HG02678 (cell line): ENCODE data around the gene APOOL.
A peak's percentile ranks its signal among the peaks of the same experiment; 100 is the strongest.
"Not testable (repeated sequence)": the region's sequence is repeated elsewhere in the genome, so short reads cannot be mapped to it uniquely, and the experiment has no call there.

Experiments used
- ATAC-seq: cut with Tn5 transposase; IDR thresholded peaks from one replicate; pipeline ENCODE4 v1.9.1; 2021; ENCODE audit warnings: mild to moderate bottlenecking, moderate library complexity; ENCODE audit not compliant: unreplicated experiment

Gene APOOL

GRCh38 chrX:85003655-85004244 lies at the start of gene APOOL:
TSS of gene APOOL (plus strand) at chrX:85003877. CDS start at chrX:85003913, 36 bp downstream.
- peak; percentile 97 for ATAC-seq

DNA sequence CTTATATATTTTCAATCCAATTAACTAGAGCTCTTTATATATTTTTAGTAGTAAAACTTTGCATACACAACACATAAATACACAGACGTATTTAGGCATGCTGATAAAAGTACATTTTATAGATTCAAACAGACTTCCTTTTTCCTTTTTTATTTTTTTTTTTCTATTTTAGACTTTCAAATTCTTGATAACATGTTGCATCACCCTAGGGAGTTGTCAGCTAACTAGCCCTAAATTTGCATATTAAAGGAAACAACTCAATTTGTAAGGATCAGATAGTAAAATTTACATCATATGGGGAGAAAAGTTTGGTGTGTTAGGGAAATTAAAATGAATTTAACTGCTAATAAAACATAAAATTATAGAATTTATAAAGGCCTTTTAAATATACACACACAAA lies 47.4 kb upstream of the APOOL start:
- ATAC-seq, result no peak

GRCh38 chrX:84974803-84975202 lies 28.9 kb upstream of the APOOL start:
- ATAC-seq, result no peak

DNA sequence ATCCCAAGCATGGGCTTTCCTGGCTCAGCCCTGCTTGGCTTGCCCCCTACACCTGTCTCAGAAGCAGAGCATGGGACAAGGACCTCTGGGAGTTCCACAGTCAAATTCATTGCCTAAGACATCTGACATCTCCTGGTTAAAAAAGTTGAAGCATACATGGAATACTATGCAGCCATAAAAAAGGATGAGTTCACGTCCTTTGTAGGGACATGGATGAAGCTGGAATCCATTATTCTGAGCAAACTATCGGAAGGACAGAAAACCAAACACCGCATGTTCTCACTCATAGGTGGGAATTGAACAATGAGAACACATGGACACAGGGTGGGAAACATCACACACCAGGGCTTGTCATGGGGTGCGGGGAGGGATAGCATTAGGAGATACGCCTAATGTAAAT lies 11.9 kb upstream of the APOOL start:
- not testable (repeated sequence) for ATAC-seq

DNA sequence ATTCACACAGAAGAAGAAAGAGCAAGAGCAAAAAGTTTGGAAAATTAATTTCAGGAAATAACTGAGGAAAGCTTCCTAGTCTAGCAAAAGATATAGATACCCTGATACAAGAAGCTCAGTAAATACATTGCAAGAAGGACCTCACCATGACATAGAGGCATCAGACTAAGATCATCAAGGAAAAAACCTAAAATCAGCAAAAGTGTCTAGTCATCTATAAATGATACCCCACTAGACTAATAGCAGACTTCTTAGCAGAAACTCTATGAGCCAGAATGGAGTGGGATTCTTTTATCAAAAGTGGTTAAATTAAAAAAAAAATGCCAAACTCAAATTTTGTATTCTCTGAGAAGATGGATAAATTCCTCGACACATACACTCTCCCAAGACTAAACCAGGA lies 10.5 kb upstream of the APOOL start:
- no peak for ATAC-seq

- no peak for ATAC-seq
Measured at GRCh38 chrX:85001344-85001743, 2.3 kb upstream of the APOOL start.

GRCh38 chrX:85004255-85004654 lies 578 bp downstream of the APOOL start:
- ATAC-seq, result no peak

- ATAC-seq, result no peak
Measured at GRCh38 chrX:85012098-85012497, 8.4 kb downstream of the APOOL start.

DNA sequence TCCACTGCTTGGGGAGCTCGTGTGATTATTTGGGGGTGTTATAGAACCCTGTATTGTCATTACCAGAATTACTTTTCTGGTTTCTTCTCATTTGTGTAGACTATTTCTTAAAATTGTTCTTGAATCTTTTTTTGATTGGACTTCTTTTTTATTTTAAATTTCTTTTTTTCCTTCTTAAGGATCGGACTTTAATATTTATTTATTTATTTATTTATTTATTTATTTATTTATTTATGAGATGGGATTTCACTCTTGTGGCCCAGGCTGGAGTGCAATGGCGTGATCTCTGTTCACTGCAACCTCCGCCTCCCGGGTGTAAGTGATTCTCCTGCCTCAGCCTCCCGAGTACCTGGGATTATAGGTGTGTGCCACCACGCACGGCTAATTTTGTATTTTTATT lies 11.7 kb downstream of the APOOL start:
- not testable (repeated sequence) for ATAC-seq

- no peak for ATAC-seq
Measured at GRCh38 chrX:85017721-85018120, 14.0 kb downstream of the APOOL start.

DNA sequence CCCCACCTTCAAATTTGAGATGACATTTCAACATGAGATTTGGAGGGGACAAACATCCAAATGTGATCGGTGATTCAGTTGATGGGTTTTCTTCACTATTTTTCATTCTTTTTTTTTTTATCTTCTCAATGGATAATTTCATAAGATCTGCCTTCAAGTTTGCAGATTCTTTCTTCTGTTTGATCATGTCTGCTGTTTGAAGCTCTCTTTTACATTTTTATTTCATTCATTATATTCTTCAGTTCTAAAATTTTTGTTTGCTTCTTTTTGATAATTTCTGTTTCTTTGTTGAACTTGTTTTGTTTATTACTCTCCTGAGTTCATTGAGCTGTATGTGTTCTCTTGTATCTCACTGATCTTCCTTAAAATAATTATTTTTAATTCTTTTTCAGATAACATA lies 14.8 kb downstream of the APOOL start:
- ATAC-seq, result no peak

DNA sequence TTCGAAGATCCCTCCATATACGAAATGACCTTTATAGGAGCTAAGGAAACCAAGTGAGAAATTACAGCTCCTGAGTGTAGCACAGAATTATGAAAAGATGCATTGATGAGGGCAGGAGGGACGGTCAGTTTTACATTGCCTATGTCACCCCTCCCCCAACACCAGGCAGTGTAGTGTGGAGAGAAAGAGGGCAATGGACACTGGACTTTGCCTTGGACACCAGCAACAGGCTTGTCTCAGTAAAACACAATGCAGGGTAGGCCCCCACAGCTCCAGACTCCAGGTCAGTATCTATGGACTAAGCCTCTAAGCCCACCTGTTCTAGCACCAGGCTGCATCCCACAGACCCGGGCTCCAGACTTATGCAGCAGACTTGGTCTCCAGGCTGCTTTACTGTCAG lies 16.5 kb downstream of the APOOL start:
- ATAC-seq, result no peak

GRCh38 chrX:85024044-85024443 lies 20.4 kb downstream of the APOOL start:
- no peak for ATAC-seq

DNA sequence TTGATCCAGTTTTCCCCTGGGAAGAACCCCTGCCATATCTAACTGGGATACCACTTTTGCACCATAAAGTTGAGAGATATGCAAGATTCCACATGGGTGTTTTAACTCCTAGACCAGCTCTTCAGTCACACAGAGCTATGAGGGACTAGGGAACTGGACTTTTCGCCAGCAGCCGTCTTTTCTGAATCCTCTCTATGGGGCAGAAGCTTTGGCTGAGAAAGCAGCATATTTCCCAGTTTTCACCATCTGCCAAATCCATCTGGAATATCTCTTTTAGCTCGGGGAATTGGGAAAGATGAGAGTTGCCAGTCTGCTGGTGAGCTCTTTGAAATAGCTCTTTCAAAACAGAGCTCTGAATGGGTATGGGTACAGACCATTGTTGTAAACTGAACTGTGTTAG lies 20.9 kb downstream of the APOOL start:
- ATAC-seq, result no peak

DNA sequence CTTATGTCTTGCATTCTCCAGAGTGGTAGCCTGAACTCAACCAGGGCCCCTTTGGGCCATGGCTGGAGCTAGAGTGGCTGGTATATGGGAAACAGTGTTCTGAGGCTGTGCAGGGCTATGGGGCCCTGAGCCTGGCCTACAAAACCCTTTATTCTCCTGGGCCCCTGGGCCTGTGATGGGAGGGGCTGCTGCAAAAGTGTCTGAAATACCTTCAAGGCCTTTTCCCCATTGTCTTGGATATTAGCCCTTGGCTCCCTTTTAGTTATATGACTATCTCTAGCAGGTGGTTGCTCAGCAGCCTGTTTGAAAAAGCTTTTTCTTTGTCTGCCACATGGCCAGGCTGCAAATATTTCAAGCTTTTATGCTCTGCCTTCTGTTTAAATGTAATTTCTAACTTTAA lies 22.5 kb downstream of the APOOL start:
- ATAC-seq, result no peak

DNA sequence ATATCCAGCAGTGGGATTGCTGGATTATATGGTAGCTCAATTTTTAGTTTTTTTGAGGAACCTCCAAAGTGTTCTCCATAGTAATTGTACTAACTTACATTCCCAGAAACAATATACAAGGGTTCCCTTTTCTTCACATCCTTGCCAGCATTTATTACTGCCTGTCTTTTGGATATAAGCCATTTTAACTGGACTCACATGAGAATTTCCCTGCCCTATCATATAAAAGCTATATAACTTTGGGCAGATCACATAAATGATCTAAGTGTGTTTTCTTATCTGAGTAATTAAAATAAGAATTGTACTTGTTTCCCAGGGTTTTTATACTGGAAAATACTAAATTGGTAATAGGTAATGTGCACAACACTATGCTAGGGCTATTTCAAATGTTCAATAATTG lies 25.4 kb downstream of the APOOL start:
- ATAC-seq, result no peak

GRCh38 chrX:85031505-85031904 lies 27.8 kb downstream of the APOOL start:
- ATAC-seq, result no peak

GRCh38 chrX:85037114-85037513 lies 33.4 kb downstream of the APOOL start:
- no peak for ATAC-seq

DNA sequence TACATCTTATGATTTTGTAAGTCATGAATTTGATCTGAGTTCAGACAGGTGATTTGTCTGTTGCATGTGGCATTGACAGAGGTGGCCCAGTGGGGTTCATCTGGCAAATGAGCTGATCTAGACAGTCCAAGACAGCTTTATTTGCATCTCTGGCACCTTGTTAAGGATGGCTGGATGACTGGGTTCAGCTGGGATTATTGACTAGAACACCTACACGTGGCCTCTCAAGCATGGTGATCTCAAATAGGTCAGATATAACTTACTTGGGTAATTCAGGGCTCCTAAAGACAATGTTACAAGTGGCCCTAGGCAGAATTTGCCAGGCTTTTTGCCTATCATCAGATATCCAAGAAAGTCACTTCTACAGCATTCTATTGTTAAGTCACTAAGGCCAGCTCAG lies 48.0 kb downstream of the APOOL start:
- no peak for ATAC-seq

DNA sequence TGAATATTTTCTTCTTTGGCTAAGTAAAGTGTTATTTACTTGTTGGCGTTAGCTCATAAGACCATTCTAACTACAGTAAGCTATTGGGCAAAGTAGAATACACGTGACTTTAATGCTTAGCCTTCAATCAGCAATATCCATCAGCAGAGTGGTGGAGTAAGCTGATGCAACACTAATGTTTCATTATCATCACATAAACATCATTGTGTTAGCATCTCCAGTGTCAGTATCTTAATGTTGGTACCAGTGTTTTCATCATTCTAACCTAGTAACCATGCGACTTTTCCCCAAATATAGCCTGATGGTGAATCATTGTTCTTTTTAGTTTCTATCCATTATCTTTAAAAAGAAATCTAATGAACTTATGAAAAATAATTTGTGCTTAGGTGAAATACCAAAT lies 48.5 kb downstream of the APOOL start:
- ATAC-seq, result no peak

DNA sequence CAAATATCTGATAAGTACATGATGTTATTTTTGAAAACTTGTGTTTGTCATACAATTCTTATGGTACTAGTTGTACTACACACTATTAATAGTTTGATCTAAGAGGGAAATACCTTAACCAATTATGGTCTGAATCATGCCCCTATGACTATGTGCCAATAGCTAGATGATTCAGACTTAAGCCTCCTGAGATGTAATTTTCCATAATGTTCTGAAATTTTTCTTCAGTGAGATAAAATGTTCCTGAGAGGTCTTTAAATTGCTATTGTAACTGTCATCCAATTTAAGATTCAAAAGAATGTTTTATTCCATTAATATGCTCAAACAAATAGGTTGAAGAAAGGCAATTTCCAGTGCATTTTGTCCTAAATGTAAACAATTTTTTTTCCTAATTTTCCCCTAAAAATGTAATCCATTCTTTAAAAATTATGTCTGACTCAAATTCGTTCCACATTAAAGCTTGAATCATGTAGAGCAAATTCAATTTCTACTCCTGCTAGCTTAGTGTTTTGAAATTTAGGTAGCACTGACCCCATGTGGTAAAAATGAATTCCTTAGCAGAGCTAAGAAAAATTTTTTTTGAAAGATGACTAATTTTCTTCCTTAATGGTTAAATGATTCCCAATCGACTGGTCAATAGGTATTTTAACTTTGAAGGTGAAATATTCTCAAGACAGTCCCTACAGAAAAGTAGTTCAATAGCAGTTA lies 49.1 kb downstream of the APOOL start:
- ATAC-seq, result no peak

DNA sequence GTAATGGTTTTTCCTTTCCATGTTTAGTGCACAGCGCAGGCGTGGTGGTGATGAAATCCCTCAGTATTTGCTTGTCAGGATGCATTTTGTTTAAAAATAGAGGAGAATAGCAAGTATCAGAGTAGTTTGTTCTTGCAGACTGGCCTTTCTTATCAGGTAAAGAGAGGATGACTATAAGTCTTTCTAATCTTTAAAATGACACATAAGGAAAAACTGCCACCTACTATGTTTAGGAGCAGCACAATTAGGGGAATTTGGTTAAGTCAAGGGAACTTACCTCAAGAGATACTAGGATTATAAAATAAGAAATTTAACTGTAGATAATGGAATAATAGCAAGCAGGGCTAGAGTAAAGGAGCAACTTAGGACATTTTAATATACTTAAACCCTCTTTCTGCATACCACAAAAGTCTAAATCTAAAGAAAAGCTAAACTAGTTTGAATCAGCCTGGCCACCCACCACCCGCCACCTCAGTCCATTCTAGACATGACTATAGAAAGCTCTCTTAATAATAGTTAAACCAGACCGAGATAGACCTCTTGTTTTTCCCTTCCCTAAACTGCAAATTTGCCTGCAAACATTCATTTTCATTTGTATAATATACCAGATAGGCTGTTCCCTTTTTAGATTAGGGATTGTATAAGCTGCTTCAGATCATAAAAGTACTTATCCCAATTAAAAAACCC lies 62.0 kb downstream of the APOOL start:
- peak; percentile 81 for ATAC-seq
